GM23248 (cell line): ENCODE measurements around the gene NEIL1.

ENCODE experiments used
- EZH2 ChIP-seq: fragments of 200-600 bp; sonication (generic); IDR thresholded peaks from 2 replicates; pipeline ENCODE4 v1.6.1; 2018; ENCODE audit warnings: antibody characterized with exemption, mild to moderate bottlenecking; ENCODE audit not compliant: insufficient read depth, poor library complexity, severe bottlenecking
- EZH2phosphoT487 ChIP-seq: fragments of 200-600 bp; sonication (generic); IDR thresholded peaks from 2 replicates; pipeline ENCODE4 v1.6.1; 2018; ENCODE audit warnings: antibody characterized with exemption, moderate library complexity, mild to moderate bottlenecking, low read depth; ENCODE audit not compliant: insufficient read depth

GRCh38 chr15:75362642-75363249 lies 15.9 kb downstream of the NEIL1 start:
- no peak for TF ChIP-seq EZH2phosphoT487
- no peak for TF ChIP-seq EZH2
